Keratinocyte (primary cell): ENCODE data around the gene SMIM22.

Experiments used
- CTCF ChIP-seq, 3 experiments: IDR thresholded peaks in 1 of 3; conservative IDR thresholded peaks in 1 of 3; optimal IDR thresholded peaks in 1 of 3; 2 replicates in 2 of 3; 3 replicates in 1 of 3; pipeline versions ENCODE3 to v1.5.1; 2011; ENCODE audit warnings: low read length in 3 of 3, mild to moderate bottlenecking in 3 of 3, moderate library complexity in 2 of 3, control low read depth in 1 of 3, inconsistent platforms in 1 of 3; ENCODE audit not compliant: insufficient read depth in 2 of 3; ENCODE audit errors: extremely low read depth in 1 of 3
- EZH2 ChIP-seq: IDR thresholded peaks from one replicate; pipeline ENCODE4 v1.6.1; 2012; ENCODE audit warnings: inconsistent platforms, mild to moderate bottlenecking, low read length, moderate library complexity

- TF ChIP-seq CTCF (optimal IDR thresholded peaks at IDR 0.05 in 1 of 3, IDR thresholded peaks at IDR 0.05 in 1 of 3, conservative IDR thresholded peaks at IDR 0.05 in 1 of 3; ENCODE audit: extremely low read depth in 1 of 3, insufficient read depth in 2 of 3, low read length in 3 of 3) (no peak), EZH2 (no peak)
These were observed 40.3 kb upstream of the SMIM22 start for GRCh38 chr16:4754865-4755264.
